ENCODE data around the gene ANXA3.

Gene ANXA3

GRCh38 chr4:78644744-78645330 lies 93.3 kb downstream of the ANXA3 start:
- peak; percentile 10 for DNase-seq (ENCODE audit: low read depth, low spot score)

GRCh38 chr4:78645853-78646757 lies 94.5 kb downstream of the ANXA3 start:
- DNase-seq (ENCODE audit: low read depth, low spot score), result no peak

DNA sequence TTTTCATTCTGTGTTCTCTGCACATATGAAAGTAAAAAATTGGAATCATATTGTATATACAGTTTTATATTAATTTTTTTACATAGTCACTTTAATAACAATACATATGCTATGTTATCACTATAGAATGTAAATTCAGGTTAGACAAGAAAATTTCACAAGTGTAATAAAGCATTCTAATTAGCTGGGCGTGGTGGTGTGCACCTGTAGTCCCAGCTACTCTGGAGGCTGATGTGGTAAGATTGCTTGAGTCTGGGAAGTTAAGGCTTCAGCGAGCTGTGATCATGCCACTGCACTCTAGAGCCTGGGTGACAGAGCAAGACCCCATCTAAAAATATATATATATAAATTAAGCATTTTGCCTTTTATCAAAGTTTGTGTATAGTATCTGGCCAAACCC lies 95.7 kb downstream of the ANXA3 start:
- no peak for DNase-seq (ENCODE audit: low read depth, low spot score)

DNA sequence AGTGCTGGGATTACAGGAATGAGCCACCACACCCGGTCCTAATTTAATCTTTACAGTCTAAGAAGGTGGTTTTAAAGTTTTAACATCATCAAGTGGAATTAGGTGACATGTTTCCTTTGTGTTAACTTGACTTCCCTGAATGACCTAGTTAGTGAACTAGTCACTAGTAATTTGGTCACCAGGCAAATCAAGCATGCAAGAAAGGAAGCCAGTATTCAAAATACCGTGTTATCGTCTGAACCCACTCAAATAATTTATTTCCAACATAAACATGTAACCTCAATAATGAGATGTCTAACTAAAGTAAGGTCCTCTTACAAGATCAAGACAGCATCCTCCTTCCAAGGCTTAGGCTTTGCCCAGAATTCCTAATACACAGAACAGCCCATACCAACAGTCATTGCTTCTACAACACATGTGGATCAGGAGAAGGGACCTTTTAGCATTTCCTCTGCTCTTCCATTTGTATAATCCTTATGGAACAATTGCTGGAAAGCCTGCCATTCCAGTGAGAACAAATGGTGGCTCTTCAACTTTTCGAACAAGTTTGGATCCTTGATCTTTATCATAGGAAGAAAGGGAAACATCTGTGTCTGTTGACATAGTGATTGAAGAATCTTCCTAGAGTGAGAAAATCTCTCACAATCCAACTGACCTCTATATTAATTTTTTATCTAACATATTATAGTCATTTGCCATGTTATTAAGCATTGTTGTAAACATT lies 97.2 kb downstream of the ANXA3 start:
- no peak for DNase-seq (ENCODE audit: low read depth, low spot score)

DNA sequence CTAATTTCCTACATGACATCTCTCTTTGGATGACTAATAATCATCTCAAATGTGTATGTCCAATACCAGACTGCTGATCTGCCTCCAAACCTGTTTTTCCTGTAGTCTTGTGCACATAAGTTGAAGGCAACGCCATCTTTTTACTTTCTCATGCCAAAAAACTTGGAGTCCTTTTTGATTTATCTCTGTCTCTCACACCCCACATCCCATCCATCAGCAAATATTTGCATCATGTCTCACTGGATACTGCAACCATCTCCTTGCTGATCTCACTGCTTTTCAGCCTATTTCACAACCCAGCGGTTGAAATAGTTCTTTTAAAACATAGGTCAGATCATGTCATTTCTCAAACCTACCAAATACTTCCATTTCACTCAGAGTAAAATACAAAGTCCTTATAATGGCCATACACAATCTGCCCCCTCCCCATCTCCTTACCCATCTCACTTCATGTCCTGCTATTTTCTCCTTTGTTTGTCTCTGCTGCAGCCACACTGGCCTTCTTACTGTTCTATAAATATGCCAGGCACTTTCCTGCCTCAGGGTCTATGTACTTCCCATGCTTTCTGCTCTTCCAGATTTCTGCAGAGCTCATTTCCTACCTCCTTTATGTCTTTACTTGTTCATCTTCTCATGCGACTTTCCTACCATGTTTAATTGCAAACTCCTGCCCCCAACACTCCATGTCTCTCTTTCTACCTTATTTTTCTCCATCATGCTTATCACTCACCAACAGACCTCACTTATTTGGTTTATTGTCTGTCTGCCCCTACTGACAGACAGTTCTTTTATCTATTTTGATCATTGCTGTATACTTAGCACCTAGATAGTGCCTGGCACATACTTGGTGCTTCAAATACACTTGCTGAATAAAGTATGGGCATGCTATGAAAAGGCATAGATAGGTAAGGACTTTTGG lies 98.8 kb downstream of the ANXA3 start:
- DNase-seq (ENCODE audit: low read depth, low spot score), result no peak

DNA sequence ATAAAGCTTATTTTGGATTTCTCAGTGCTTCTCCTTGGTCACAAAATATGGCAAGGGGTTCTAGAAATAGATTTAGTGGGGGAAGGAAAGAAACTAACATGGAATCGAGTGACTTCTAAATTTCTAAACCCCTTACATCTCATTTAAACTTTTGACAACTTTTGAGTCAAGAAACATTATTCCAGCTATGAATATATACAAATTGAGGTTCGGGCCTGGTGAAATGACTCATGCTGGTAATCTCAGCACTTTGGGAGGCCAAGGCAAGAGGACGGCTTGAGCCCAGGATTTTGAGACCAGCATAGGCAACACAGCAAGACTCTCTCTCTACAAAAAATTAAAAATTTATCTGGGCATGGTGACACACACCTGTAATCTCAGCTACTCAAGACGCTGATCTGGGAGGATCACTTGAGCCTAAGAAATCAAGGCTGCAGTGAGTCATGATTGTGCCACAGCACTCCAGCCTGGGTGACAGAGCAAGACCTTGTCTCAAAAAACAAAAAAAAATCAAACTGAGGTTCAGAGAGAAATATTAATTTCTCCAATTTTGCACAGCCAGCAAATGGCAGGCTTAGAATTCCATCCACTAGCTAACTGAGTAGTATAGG lies 99.8 kb downstream of the ANXA3 start:
- DNase-seq (ENCODE audit: low read depth, low spot score), result no peak

- DNase-seq (ENCODE audit: low read depth, low spot score), result no peak
These were observed 100.8 kb downstream of the ANXA3 start for GRCh38 chr4:78652282-78652876.

DNA sequence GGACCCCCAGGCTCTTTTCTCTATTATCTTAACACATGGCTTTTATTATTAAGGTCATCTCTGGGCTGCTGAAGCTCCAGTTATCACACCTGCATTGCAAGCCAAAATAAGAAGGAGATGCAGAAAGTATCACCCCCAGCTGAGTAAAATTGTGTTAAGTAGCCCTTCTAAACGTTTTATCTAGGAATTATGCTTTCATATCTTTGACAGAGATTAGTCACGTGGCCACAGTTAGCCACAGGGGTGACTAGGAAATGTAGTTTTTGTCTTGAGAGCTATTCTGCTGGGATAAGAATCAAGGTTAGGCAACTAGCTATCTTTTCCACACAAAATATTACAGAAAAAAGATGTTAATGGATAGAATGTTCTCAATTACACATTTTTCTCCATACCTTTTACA lies 102.1 kb downstream of the ANXA3 start:
- DNase-seq (ENCODE audit: low read depth, low spot score), result no peak

- no peak for DNase-seq (ENCODE audit: low read depth, low spot score)
These were observed 103.2 kb downstream of the ANXA3 start for GRCh38 chr4:78654807-78655206.

DNA sequence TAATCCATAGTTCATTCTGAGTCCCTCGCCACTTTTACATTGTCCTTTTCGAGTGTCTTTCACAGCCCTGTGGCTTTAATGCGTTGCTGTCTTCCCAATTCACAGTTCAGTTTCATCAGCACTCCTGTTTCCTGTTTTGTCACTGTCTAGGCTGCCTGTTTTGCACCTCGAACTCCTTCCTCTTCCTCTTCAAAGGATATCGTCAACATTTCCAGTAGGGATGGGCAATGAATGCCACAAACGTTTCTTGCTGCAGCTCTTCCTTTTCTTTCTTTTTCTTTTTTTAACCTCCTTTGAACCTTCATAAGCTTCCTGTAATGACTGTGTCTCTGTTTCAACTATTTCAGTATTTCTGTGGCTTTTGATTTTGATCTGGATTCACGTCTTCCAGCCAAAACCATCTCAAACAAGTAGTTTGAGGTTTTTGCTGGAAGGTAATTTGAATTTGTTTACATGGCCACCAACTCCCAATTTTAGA lies 105.4 kb downstream of the ANXA3 start:
- DNase-seq (ENCODE audit: low read depth, low spot score), result no peak

DNA sequence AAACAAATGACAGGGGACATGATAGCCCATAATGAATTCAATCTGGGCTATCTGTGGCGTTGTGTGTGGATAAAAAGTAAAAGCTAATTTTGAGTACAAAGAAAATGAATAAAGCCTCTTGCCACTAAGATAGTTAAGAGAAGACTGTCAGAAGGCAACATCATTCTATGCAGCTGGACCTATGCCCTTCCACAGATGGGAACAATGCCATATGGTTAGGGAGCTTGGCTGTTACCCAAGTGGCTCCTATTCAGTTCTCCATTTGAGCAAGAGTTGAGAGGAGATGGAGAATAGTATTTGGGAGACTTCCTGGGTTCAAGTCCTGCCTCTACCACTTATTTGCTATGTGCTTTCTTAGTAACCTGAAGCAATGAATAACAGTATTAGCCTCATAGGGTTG lies 107.7 kb downstream of the ANXA3 start:
- DNase-seq (ENCODE audit: low read depth, low spot score), result no peak

DNA sequence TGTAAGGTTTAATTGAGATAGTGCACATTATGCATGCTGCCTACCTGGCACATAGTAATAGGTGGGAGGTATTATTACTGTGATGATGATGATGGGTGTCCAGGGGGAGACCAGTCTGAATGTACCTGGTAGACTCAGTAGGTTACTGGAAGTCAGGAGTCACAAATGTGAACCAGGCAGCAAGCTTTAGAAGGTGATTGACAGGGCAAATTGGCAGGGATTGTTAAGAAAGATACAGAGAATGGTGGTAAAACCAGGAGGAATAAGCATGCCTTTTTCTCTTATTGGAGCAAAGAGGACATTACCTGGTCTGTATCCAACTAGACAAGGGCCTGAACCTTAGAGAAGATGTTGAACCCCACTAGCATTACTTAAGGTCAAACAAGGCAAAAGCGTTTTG lies 108.1 kb downstream of the ANXA3 start:
- no peak for DNase-seq (ENCODE audit: low read depth, low spot score)

Measured in activated CD4-positive, CD25-positive, alpha-beta regulatory T cell treated with anti-CD3 and anti-CD28 coated beads, Interleukin-2, amount 50 U/mL, for 16 hours (primary cell).